HepG2 (cell line): ENCODE data around the gene TMEM253. TPM values are rescaled to one million over a fixed set of nuclear protein-coding genes. Genes with fewer than 3 reads are reported as not detected.

Source experiments
- AGO2 ChIP-seq: fragments of 200-400 bp; formaldehyde crosslinking; optimal IDR thresholded peaks from 2 replicates; pipeline ENCODE3; 2017; ENCODE audit warnings: mild to moderate bottlenecking, low read depth, low read length, moderate library complexity
- ZNF350 ChIP-seq: sonication (generic); formaldehyde crosslinking; IDR thresholded peaks from 2 replicates; pipeline ENCODE4 v1.4.0; 2020; ENCODE audit warnings: mild to moderate bottlenecking, low read depth, missing genetic modification reagents, borderline replicate concordance
- ZNF512 ChIP-seq: sonication (generic); formaldehyde crosslinking; IDR thresholded peaks from 2 replicates; pipeline ENCODE4 v1.4.0; 2020; ENCODE audit warnings: mild to moderate bottlenecking, missing genetic modification reagents
- ZNF746 ChIP-seq: sonication (generic); formaldehyde crosslinking; IDR thresholded peaks from 2 replicates; pipeline ENCODE4 v1.8.0; 2022; ENCODE audit warnings: mild to moderate bottlenecking, missing genetic modification reagents
- polyA plus RNA-seq, 8 experiments: library from polyadenylated mRNA; depleted of rRNA in 3 of 8; stranded (reverse) in 7 of 8; unstranded in 1 of 8; fragments of >200 nt; fragmentation: Illumina TruSeq in 4 of 8; extraction: Trizol in 4 of 8; gene quantifications; 2 replicates each; pipeline versions ENCODE4 v1.2.1 to v1.2.3, GENCODE V29; 2011 to 2016; ENCODE audit warnings: low read depth in 4 of 8, missing spikeins in 1 of 8, mixed read lengths in 1 of 8; ENCODE audit not compliant: insufficient read depth in 1 of 8
- total RNA-seq, 5 experiments: library from RNA; depleted of rRNA; stranded (reverse); fragments of >200 nt; fragmentation: Illumina TruSeq; extraction: Trizol; gene quantifications; 2 replicates each; pipeline ENCODE4 v1.2.3, GENCODE V29; 2016; ENCODE audit warnings: low read depth in 1 of 5
- TF ChIP-seq, protein P1 (sequence below): sonication (generic); formaldehyde crosslinking; IDR thresholded peaks from 2 replicates; pipeline ENCODE4 v1.5.1; 2020; ENCODE audit warnings: mild to moderate bottlenecking, missing genetic modification reagents, moderate library complexity

Gene TMEM253
- total and polyA plus RNA-seq, 2 of the 13 experiments (the other 11 are each of a cell fraction or from before 2014, with no cell fraction given): 0.29 to 0.45 TPM

GRCh38 chr14:21074398-21075272 is 26.2 kb upstream of the TMEM253 start (continued):
- TF ChIP-seq, protein P1, sequence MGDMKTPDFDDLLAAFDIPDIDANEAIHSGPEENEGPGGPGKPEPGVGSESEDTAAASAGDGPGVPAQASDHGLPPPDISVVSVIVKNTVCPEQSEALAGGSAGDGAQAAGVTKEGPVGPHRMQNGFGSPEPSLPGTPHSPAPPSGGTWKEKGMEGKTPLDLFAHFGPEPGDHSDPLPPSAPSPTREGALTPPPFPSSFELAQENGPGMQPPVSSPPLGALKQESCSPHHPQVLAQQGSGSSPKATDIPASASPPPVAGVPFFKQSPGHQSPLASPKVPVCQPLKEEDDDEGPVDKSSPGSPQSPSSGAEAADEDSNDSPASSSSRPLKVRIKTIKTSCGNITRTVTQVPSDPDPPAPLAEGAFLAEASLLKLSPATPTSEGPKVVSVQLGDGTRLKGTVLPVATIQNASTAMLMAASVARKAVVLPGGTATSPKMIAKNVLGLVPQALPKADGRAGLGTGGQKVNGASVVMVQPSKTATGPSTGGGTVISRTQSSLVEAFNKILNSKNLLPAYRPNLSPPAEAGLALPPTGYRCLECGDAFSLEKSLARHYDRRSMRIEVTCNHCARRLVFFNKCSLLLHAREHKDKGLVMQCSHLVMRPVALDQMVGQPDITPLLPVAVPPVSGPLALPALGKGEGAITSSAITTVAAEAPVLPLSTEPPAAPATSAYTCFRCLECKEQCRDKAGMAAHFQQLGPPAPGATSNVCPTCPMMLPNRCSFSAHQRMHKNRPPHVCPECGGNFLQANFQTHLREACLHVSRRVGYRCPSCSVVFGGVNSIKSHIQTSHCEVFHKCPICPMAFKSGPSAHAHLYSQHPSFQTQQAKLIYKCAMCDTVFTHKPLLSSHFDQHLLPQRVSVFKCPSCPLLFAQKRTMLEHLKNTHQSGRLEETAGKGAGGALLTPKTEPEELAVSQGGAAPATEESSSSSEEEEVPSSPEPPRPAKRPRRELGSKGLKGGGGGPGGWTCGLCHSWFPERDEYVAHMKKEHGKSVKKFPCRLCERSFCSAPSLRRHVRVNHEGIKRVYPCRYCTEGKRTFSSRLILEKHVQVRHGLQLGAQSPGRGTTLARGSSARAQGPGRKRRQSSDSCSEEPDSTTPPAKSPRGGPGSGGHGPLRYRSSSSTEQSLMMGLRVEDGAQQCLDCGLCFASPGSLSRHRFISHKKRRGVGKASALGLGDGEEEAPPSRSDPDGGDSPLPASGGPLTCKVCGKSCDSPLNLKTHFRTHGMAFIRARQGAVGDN (CRISPR knock-in tag): peak; percentile 27
- TF ChIP-seq ZNF746 (CRISPR knock-in tag): no peak
- peak; percentile 83 for TF ChIP-seq AGO2
- TF ChIP-seq ZNF350 (CRISPR knock-in tag): 0 out of 2 replicates have a peak, but pooled peaks have one; percentile 5
- TF ChIP-seq ZNF512 (CRISPR knock-in tag): no peak
